HAP-1 (cell line): ENCODE measurements around the gene UQCC3.
"Not testable (repeated sequence)": the region's sequence is repeated elsewhere in the genome, so short reads cannot be mapped to it uniquely, and the experiment has no call there.

Experiments
- DNase-seq, 2 experiments: peaks; one replicate each; pipeline ENCODE4 v3.0.0-alpha.2; 2016 to 2020; ENCODE audit warnings: low spot score in 2 of 2
- H3K27me3 ChIP-seq: fragments of 250-450 bp; sonication (Bioruptor Pico); 2 replicates; pipeline ENCODE4 v1.5.1; 2020; ENCODE audit warnings: low read depth, mild to moderate bottlenecking, moderate library complexity
- H3K36me3 ChIP-seq: fragments of 250-450 bp; sonication (Bioruptor Pico); replicated peaks from 2 replicates; pipeline ENCODE4 v1.5.1; 2020; ENCODE audit warnings: mild to moderate bottlenecking
- H3K4me1 ChIP-seq: fragments of 250-450 bp; sonication (Bioruptor Pico); 2 replicates; pipeline ENCODE4 v1.5.1; 2020; ENCODE audit warnings: mild to moderate bottlenecking
- H3K4me3 ChIP-seq: fragments of 250-450 bp; sonication (Bioruptor Pico); 2 replicates; pipeline ENCODE4 v1.5.1; 2020; ENCODE audit warnings: mild to moderate bottlenecking, moderate library complexity
- H3K9me3 ChIP-seq: fragments of 250-450 bp; sonication (Bioruptor Pico); 2 replicates; pipeline ENCODE4 v1.5.1; 2020; ENCODE audit warnings: mild to moderate bottlenecking, moderate library complexity
- in situ Hi-C: fragments of 300-500 bp; cut with MboI; formaldehyde crosslinking; loops from 3 replicates; pipeline ENCODE4 v1.14.3; 2020; ENCODE audit warnings: low sequenced_read_pairs, inconsistent platforms, mixed read lengths

UQCC3 gene

DNA sequence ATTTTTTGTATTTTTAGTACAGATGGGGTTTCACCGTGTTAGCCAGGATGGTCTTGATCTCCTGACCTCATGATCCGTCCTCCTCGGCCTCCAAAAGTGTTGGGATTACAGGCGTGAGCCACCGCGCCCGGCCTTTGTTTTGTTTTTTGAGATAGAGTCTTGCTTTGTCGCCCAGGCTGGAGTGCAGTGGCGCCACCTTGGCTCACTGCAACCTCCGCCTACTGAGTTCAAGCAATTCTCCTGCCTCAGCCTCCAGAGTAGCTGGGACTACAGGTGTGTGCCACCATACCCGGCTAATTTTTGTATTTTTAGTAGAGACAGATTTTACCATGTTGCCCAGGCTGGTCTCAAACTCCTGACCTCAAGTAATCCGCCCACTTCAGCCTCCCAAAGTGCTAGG is 21.2 kb upstream of the UQCC3 start:
- peaks cover 15% of the 10 kb centered on the region for H3K4me1 ChIP-seq
- H3K4me3 ChIP-seq, in situ Hi-C loops, H3K27me3 ChIP-seq, DNase-seq, H3K9me3 ChIP-seq: not testable (repeated sequence)
- H3K36me3 ChIP-seq = peaks cover 34% of the 10 kb centered on the region

- H3K4me1 ChIP-seq = peaks cover 8% of the 10 kb centered on the region
- H3K9me3 ChIP-seq = no peaks in the 10 kb centered on the region
- no peak for DNase-seq
- peak overlapping the region; percentile 83 for H3K4me3 ChIP-seq
- no peaks in the 10 kb centered on the region for H3K27me3 ChIP-seq
- peaks cover 24% of the 10 kb centered on the region for H3K36me3 ChIP-seq
- in situ Hi-C loops = no loop called here
These were observed 19.1 kb upstream of the UQCC3 start for GRCh38 chr11:62652161-62653006.

DNA sequence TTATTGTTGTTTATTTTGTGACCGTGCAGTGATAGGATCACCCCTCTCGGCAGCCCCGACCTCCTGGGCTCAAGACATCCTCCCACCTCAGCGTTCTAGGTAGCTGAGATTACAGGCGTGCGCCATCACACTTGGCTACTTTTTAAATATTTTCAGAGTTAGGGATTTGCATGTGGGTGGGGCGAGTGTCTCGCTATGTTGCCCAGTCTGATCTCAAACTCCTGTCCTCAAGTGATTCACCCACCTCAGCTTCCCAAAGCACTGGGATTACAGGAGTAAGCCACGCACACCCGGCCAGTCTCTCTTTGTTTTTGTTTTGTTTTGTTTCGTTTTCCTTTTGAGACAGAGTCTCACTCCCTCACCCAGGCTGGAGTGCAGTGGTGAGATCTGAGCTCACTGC is 17.2 kb upstream of the UQCC3 start:
- Histone ChIP-seq H3K9me3 (no peaks in the 10 kb centered on the region), H3K4me3 (no peak overlapping the region), H3K27me3 (no peaks in the 10 kb centered on the region), H3K4me1 (peaks cover 8% of the 10 kb centered on the region), H3K36me3 (peaks cover 8% of the 10 kb centered on the region)
- in situ Hi-C loops = no loop called here
- no peak for DNase-seq

GRCh38 chr11:62656796-62657429 is 14.6 kb upstream of the UQCC3 start:
- in situ Hi-C loops = no loop called here
- Histone ChIP-seq H3K4me1 (peaks cover 4% of the 10 kb centered on the region), H3K4me3 (no peak overlapping the region), H3K9me3 (no peaks in the 10 kb centered on the region), H3K36me3 (peaks cover 12% of the 10 kb centered on the region; the same call in 1 of the 2 replicates), H3K27me3 (no peaks in the 10 kb centered on the region)
- no peak for DNase-seq

GRCh38 chr11:62664405-62665074 is 6.9 kb upstream of the UQCC3 start:
- no peaks in the 10 kb centered on the region for H3K27me3 ChIP-seq
- H3K4me1 ChIP-seq = peaks cover 15% of the 10 kb centered on the region
- in situ Hi-C loops = no loop called here
- H3K36me3 ChIP-seq = peaks cover 53% of the 10 kb centered on the region
- H3K9me3 ChIP-seq = no peaks in the 10 kb centered on the region
- H3K4me3 ChIP-seq = peak overlapping the region; percentile 93
- peak; percentile 60 to 76 for DNase-seq

GRCh38 chr11:62665075-62665598 is 6.3 kb upstream of the UQCC3 start, which contains the start of the genes C11orf98 and CSKMT:
TSS of gene C11orf98 (minus strand) at chr11:62665210. CDS start at chr11:62665169, 41 bp downstream.
TSS of gene CSKMT (plus strand) at chr11:62665312. CDS start at chr11:62665880, 568 bp downstream.
- DNase-seq = peak; percentile 89 to 96
- Histone ChIP-seq H3K4me3 (peak within 1 kb of the TSS; percentile 93), H3K27me3 (no peaks in the 10 kb centered on the region), H3K4me1 (peaks cover 20% of the 10 kb centered on the region), H3K9me3 (no peaks in the 10 kb centered on the region), H3K36me3 (peaks cover 53% of the 10 kb centered on the region)
- in situ Hi-C loops = no loop called here

- H3K4me1 ChIP-seq = peaks cover 23% of the 10 kb centered on the region
- in situ Hi-C loops = no loop called here
- peaks cover 50% of the 10 kb centered on the region for H3K36me3 ChIP-seq
- peak overlapping the region; percentile 93 for H3K4me3 ChIP-seq
- no peaks in the 10 kb centered on the region for H3K27me3 ChIP-seq
- no peaks in the 10 kb centered on the region for H3K9me3 ChIP-seq
- DNase-seq = peak in 1 of 2 experiments; percentile 63
These were observed 5.7 kb upstream of the UQCC3 start for GRCh38 chr11:62665599-62666258.

- in situ Hi-C loops = no loop called here
- peak in 1 of 2 experiments; percentile 47 for DNase-seq
- Histone ChIP-seq H3K27me3 (no peaks in the 10 kb centered on the region), H3K9me3 (no peaks in the 10 kb centered on the region), H3K36me3 (peaks cover 45% of the 10 kb centered on the region), H3K4me3 (peak overlapping the region; percentile 93), H3K4me1 (peaks cover 23% of the 10 kb centered on the region)
These were observed 5.1 kb upstream of the UQCC3 start for GRCh38 chr11:62666259-62666926.

GRCh38 chr11:62667460-62667859 is 4.0 kb upstream of the UQCC3 start:
- Histone ChIP-seq H3K9me3 (no peaks in the 10 kb centered on the region), H3K4me1 (peaks cover 23% of the 10 kb centered on the region), H3K4me3 (peak overlapping the region; percentile 93), H3K27me3 (no peaks in the 10 kb centered on the region), H3K36me3 (peaks cover 37% of the 10 kb centered on the region)
- in situ Hi-C loops = no loop called here
- no peak for DNase-seq

DNA sequence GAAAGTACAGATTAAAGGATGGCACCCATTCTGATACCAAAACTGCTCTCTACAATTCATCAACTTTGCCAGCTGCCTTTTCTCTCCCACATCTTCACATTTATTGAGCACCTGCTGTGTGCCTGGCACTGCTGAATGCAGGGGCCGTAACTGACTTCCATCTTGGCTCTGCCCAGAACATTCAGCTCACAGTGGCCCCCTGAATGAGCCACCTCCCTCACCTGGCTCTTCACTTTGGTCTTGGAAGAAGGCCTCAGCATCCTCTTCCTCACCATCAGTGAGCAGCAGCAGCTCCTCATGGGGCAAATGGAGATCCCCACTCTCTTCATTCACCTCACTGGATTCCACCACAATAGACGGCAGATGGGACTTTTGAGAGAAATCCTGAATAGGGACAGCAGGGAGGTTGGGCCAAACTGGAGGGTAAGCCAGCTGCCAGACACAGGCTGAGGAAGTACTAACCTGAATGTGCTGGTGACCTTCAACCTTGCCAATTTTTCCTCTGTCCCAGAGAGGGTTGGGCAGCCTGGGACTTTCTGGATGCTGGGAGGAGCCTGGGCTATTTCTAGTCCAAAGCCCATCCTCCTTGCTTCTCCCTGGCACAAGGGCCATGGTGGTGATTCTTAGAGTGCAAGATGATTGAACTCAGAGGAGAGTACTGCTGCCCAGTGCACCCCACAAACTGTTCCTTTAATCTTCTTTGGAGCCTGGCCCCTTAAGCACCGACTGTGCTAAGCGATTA is 1.9 kb upstream of the UQCC3 start:
- in situ Hi-C loops = no loop called here
- H3K36me3 ChIP-seq = peaks cover 44% of the 10 kb centered on the region
- DNase-seq = peak in 1 of 2 experiments; percentile 56

DNA sequence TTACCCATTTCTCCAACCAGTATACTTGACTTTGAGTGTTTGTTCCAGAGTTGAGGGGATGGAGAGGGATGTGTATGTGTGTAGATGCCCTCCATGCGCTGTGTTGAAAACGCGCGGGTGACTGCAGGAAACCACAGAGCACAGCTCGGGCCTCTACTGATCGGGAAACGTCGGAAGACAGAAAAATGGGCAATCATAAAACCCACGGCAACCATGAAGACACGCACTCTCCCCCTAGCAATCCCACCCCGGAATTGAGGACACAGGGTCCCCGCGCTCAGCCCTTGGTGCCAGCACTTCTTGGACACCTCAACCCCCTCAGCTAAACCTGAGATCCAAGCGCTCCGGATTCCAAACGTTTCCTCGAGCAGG is 251 bp upstream of the UQCC3 start:
- no peaks in the 10 kb centered on the region for H3K9me3 ChIP-seq
- H3K4me3 ChIP-seq = peak overlapping the region; percentile 76
- in situ Hi-C loops = no loop called here
- H3K4me1 ChIP-seq = peaks cover 31% of the 10 kb centered on the region
- DNase-seq = no peak
- H3K27me3 ChIP-seq = no peaks in the 10 kb centered on the region
- H3K36me3 ChIP-seq = peaks cover 43% of the 10 kb centered on the region

More for the DNA sequence above, 1.9 kb upstream of the UQCC3 start:
- Histone ChIP-seq H3K4me3 (no peak overlapping the region), H3K27me3 (no peaks in the 10 kb centered on the region), H3K4me1 (peaks cover 31% of the 10 kb centered on the region), H3K9me3 (no peaks in the 10 kb centered on the region)

DNA sequence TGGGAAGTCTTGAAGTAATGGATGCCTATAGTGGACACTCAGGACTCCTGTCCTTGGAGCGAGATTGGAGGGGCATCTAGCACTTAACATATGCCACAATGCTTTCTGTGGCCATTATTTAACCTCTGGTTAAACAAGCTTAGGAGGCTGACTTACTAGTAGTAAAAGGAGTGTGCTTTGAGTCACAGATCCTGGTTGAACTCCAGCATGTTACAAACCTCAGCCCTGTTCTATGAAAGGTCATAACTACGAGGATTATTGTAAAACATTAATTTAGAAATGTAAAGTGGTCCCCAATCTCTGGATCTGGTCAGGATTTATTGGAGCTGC is 1.7 kb downstream of the UQCC3 start:
- in situ Hi-C loops = no loop called here
- Histone ChIP-seq H3K9me3 (no peaks in the 10 kb centered on the region), H3K4me1 (peaks cover 26% of the 10 kb centered on the region), H3K4me3 (peak overlapping the region; percentile 76), H3K36me3 (peaks cover 45% of the 10 kb centered on the region), H3K27me3 (no peaks in the 10 kb centered on the region)
- DNase-seq = no peak
